ENCODE results near the gene QRICH1.

QRICH1 gene

DNA sequence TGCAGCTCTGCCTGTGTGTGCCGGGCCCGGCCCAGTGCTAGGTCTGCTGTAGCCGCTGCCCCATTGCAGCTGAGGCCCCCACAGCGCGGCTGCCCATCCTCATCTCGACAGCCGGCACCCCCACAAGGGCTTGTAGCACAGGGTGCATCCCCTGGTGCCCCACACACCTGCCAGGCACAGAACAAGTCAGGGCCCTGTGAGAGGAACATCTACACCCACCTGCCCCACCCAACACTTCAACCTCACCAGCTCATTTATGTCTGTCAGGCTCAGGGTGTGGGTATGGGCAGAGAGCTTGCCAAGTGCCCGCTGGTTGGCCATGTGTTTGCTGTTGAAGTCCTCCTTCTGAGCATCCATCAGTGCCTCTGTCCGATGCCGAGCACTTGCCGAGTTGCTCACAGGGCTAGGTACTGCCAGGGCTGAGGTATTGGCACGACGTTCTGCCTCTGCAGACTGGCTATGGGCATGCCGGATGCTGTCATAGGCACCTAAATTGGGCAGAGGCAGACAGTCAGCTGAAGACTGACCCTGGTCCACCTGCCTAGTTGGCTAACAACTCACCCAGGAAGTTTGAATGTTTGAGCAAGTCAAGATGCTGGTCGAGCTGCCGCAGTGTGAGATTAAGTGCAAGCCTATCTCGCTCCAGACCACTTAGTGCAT, 29.1 kb upstream of the QRICH1 start:
- TF ChIP-seq EZH2phosphoT487 (conservative IDR thresholded peaks at IDR 0.05; ENCODE audit: low read length): no peak
- TF ChIP-seq, protein P1, sequence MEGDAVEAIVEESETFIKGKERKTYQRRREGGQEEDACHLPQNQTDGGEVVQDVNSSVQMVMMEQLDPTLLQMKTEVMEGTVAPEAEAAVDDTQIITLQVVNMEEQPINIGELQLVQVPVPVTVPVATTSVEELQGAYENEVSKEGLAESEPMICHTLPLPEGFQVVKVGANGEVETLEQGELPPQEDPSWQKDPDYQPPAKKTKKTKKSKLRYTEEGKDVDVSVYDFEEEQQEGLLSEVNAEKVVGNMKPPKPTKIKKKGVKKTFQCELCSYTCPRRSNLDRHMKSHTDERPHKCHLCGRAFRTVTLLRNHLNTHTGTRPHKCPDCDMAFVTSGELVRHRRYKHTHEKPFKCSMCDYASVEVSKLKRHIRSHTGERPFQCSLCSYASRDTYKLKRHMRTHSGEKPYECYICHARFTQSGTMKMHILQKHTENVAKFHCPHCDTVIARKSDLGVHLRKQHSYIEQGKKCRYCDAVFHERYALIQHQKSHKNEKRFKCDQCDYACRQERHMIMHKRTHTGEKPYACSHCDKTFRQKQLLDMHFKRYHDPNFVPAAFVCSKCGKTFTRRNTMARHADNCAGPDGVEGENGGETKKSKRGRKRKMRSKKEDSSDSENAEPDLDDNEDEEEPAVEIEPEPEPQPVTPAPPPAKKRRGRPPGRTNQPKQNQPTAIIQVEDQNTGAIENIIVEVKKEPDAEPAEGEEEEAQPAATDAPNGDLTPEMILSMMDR (IDR thresholded peaks at IDR 0.05; ENCODE audit: insufficient read depth, low read length, poor library complexity, severe bottlenecking): no peak
- no peak overlapping the region for H3K9ac ChIP-seq (ENCODE audit: low read length)
- H2AFZ ChIP-seq (ENCODE audit: low read depth, low read length, severe bottlenecking): no peak overlapping the region
- H4K20me1 ChIP-seq (ENCODE audit: low read depth, low read length): no peaks in the 10 kb centered on the region
- H3K27me3 ChIP-seq (ENCODE audit: low read length): no peaks in the 10 kb centered on the region
- peaks cover 9% of the 10 kb centered on the region; the same call in 1 of the 2 replicates for H3K79me2 ChIP-seq (ENCODE audit: insufficient read depth, low read length)
- no peak overlapping the region for H3K27ac ChIP-seq (ENCODE audit: low read depth, low read length)
- H3K4me2 ChIP-seq (ENCODE audit: low read depth, low read length, poor library complexity, severe bottlenecking): no peak overlapping the region
- H3K9me3 ChIP-seq (ENCODE audit: insufficient read depth, low read length): no peaks in the 10 kb centered on the region
- 0 out of 2 replicates have a peak, but pooled peaks cover 3% of the 10 kb centered on the region for H3K36me3 ChIP-seq (ENCODE audit: low read length)
- H3F3A ChIP-seq (ENCODE audit: insufficient read depth): peaks cover 15% of the 10 kb centered on the region
- no peak overlapping the region for H3K4me3 ChIP-seq (ENCODE audit: insufficient read depth, low read length, poor library complexity, severe bottlenecking)
- H3K9me2 ChIP-seq (replicated peaks; ENCODE audit: insufficient read depth, low read length): no peaks in the 10 kb centered on the region

DNA sequence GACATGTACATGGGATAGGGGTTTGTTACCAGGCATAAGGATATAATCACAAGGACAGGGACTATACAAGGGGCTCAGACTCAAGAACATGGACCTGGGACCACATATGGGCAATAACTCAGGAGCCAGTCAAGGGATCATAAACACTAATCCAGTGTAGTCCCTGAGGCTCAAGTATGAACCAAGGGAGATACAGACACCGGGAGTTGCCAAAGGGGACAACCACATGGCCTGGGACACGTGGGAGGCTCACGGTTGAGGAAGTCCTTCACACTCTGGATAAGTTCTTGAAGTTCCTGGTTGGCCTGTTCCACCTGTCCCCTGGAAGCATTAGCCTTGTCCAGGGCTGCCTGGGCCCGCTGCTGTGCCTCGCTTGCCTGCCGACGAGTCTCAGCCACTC, 28.6 kb upstream of the QRICH1 start:
- Histone ChIP-seq H3K9me2 (replicated peaks; ENCODE audit: insufficient read depth, low read length) (no peaks in the 10 kb centered on the region), H3K4me2 (ENCODE audit: low read depth, low read length, poor library complexity, severe bottlenecking) (no peak overlapping the region)

DNA sequence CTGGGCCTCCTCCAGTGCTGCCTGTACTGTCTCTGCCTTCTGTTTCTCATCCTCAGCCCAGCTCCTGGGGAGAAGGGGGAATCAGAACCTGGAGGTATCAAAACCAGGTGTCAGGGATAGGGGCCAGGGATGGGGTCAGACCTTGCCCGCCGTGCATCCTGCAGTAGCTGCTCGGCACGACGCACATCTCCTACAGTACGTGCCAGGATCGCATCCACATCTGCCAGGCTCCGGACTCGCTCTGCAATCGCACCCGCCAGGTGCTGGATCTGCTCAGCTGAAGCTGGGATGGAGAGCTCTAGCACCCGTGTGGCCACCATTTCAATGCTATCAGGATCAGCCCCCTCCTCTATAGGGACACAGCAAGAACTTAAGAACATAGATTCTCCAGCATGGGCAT, 28.2 kb upstream of the QRICH1 start:
- Histone ChIP-seq H2AFZ (ENCODE audit: low read depth, low read length, severe bottlenecking) (no peak overlapping the region), H4K20me1 (ENCODE audit: low read depth, low read length) (no peaks in the 10 kb centered on the region), H3K9me3 (ENCODE audit: insufficient read depth, low read length) (no peaks in the 10 kb centered on the region), H3K4me2 (ENCODE audit: low read depth, low read length, poor library complexity, severe bottlenecking) (no peak overlapping the region), H3K36me3 (ENCODE audit: low read length) (0 out of 2 replicates have a peak, but pooled peaks cover 3% of the 10 kb centered on the region), H3K27me3 (ENCODE audit: low read length) (no peaks in the 10 kb centered on the region), H3K27ac (ENCODE audit: low read depth, low read length) (no peak overlapping the region), H3K9ac (ENCODE audit: low read length) (no peak overlapping the region), H3K9me2 (replicated peaks; ENCODE audit: insufficient read depth, low read length) (no peaks in the 10 kb centered on the region), H3K4me3 (ENCODE audit: insufficient read depth, low read length, poor library complexity, severe bottlenecking) (no peak overlapping the region), H3K79me2 (ENCODE audit: insufficient read depth, low read length) (peaks cover 9% of the 10 kb centered on the region; the same call in 1 of the 2 replicates), H3F3A (ENCODE audit: insufficient read depth) (peaks cover 15% of the 10 kb centered on the region)
- TF ChIP-seq, protein P1 (IDR thresholded peaks at IDR 0.05; ENCODE audit: insufficient read depth, low read length, poor library complexity, severe bottlenecking): no peak
- TF ChIP-seq EZH2phosphoT487 (conservative IDR thresholded peaks at IDR 0.05; ENCODE audit: low read length): no peak

More for the DNA sequence above, 28.6 kb upstream of the QRICH1 start:
- Histone ChIP-seq H3K4me3 (ENCODE audit: insufficient read depth, low read length, poor library complexity, severe bottlenecking) (no peak overlapping the region), H3K9me3 (ENCODE audit: insufficient read depth, low read length) (no peaks in the 10 kb centered on the region), H3K27me3 (ENCODE audit: low read length) (no peaks in the 10 kb centered on the region), H3F3A (ENCODE audit: insufficient read depth) (peaks cover 15% of the 10 kb centered on the region), H3K36me3 (ENCODE audit: low read length) (0 out of 2 replicates have a peak, but pooled peaks cover 3% of the 10 kb centered on the region), H3K9ac (ENCODE audit: low read length) (no peak overlapping the region), H4K20me1 (ENCODE audit: low read depth, low read length) (no peaks in the 10 kb centered on the region), H3K79me2 (ENCODE audit: insufficient read depth, low read length) (peaks cover 9% of the 10 kb centered on the region; the same call in 1 of the 2 replicates), H3K27ac (ENCODE audit: low read depth, low read length) (no peak overlapping the region), H2AFZ (ENCODE audit: low read depth, low read length, severe bottlenecking) (no peak overlapping the region)
- TF ChIP-seq EZH2phosphoT487 (conservative IDR thresholded peaks at IDR 0.05; ENCODE audit: low read length): no peak
- TF ChIP-seq, protein P1 (IDR thresholded peaks at IDR 0.05; ENCODE audit: insufficient read depth, low read length, poor library complexity, severe bottlenecking): no peak

Measured in SU-DHL-6 (cell line).